ENCODE results near the gene ITGA8.

The ITGA8 gene

DNA sequence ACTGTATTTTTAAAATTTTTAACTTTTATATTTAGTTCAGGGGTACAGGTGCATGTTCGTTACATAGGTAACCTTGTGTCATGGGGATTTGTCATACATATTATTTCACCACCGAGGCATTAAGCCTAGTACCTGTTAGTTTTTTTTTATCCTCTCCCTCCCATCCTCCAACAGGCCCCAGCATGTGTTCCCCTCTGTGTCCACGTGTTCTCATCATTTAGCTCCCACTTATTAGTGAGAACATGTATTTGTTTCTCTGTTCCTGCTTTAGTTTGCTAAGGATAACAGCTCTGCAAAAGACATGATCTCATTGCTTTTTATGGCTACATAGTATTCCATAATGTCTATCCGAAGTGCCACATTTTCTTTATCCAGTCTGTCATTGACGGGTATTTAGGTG lies 22.4 kb upstream of the ITGA8 start:
- H3K27ac Mint-ChIP-seq, result no peak overlapping the region
- H3K9me3 Mint-ChIP-seq, result peaks cover 4% of the 10 kb centered on the region
- H3K4me3 Mint-ChIP-seq, result no peak overlapping the region
- no peaks in the 10 kb centered on the region for H3K4me1 Mint-ChIP-seq
- no peak for ATAC-seq
- H3K36me3 Mint-ChIP-seq, result no peaks in the 10 kb centered on the region
- peaks cover 27% of the 10 kb centered on the region for H3K27me3 Mint-ChIP-seq

DNA sequence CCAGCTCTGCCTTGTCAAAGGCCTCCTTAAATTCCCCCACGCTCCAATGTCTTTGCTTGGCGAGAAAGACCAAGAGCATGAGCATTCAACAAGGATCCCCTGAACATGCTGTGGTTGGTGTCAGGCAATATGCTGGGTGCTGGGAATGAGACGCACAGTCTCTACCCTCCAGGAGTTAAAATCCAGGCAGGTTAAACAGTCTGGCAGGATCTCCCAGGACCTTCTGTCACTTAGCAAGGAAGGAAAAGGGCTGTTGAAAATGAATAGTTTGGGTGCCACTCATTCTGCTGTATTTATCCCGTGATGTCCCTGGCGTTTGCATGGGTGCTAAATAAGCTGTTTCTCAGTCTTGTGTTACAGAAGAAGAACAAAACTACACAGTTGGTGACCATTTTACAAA lies 21.9 kb upstream of the ITGA8 start:
- Mint-ChIP-seq H3K36me3 (no peaks in the 10 kb centered on the region), H3K27me3 (peaks cover 23% of the 10 kb centered on the region), H3K4me3 (no peak overlapping the region), H3K4me1 (no peaks in the 10 kb centered on the region), H3K9me3 (peaks cover 4% of the 10 kb centered on the region), H3K27ac (no peak overlapping the region)
- ATAC-seq, result no peak

DNA sequence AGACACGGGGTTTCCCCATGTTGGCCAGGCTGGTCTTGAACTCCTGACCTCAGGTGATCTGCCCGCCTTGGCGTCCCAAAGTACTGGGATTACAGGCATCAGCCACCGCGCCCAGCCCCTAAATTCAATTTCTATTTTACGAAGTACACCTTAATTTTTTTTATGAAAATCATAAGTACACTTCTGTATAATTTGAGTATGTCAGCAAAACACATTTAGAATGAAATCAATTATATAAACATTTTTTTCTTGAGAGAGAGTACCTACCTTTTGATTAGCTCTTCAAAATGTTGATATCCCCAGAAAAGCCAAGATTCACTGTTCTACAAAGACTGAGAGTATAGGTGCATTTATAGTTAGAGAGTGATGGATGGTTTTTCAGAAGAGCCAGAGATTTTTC lies 20.5 kb upstream of the ITGA8 start:
- Mint-ChIP-seq H3K27ac (no peak overlapping the region), H3K4me1 (no peaks in the 10 kb centered on the region), H3K4me3 (no peak overlapping the region), H3K27me3 (peaks cover 26% of the 10 kb centered on the region), H3K36me3 (no peaks in the 10 kb centered on the region), H3K9me3 (peaks cover 4% of the 10 kb centered on the region)
- no peak for ATAC-seq

DNA sequence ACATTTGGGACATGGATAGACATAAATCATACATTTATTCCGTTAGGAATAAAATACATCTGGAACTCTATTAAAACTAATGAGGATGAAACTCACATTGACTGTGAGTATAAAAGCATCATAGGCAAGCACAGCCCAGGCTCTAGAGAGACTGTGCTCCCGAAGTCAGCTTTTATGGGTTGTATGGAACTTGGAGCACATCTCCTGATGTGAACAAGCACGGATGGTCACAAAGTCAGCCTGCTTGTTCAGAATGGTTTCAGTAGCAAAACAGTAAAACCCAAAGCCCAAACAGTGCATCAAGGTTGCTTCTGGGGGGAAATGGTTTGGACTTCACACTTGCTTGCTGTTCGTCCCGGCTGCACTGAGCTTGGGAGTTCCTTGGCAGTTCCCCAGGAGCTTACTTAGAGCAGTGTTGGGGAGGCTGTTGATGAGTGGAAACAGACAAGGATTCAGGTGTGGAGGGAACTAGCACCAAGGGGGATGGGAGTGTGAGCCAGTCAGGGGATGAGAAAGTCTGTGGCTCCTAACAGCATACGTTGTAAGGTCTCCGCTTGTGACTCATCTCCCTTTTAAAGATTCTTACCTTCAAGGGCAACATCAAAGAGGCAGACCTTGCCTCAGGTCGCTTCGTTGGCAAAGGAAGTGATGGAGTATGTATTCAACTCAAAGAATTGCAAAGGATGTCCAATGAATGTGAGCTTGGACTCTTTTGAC lies 19.7 kb upstream of the ITGA8 start:
- no peak overlapping the region for H3K4me3 Mint-ChIP-seq
- H3K4me1 Mint-ChIP-seq, result no peaks in the 10 kb centered on the region
- no peak overlapping the region for H3K27ac Mint-ChIP-seq
- peaks cover 4% of the 10 kb centered on the region for H3K9me3 Mint-ChIP-seq
- peaks cover 26% of the 10 kb centered on the region for H3K27me3 Mint-ChIP-seq
- no peaks in the 10 kb centered on the region for H3K36me3 Mint-ChIP-seq
- ATAC-seq, result no peak

DNA sequence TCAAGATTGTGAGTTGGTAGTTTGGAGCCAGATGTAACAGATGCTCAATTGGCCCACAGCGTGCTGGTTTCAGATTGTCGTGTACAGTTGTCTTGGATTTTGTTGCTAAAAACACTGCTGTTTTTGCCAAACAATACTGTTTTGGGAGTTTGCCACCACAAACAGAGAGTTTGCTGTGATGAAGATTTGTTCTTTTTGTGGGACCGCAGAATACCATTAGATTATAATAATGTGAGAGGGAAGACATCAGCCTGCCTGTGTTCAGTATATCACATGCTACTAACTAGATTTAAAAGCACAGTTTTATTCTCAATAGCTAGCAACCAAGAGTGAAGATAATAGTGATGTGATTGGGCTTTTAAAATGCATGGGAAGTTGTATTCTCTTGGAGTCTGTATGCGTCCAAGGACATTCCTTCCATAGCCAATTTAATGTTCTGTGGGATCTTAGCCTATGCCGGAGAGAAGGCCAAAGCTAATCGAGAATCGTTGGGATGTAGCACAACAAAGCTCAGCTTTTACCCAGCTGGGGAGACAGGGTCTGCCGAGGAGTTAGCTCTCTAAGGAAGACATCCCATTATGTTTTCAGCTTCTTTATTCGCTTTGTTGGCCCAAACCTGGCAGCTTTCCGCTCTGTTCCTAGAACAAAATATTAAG lies 18.7 kb upstream of the ITGA8 start:
- H3K9me3 Mint-ChIP-seq, result no peaks in the 10 kb centered on the region
- no peak for ATAC-seq

DNA sequence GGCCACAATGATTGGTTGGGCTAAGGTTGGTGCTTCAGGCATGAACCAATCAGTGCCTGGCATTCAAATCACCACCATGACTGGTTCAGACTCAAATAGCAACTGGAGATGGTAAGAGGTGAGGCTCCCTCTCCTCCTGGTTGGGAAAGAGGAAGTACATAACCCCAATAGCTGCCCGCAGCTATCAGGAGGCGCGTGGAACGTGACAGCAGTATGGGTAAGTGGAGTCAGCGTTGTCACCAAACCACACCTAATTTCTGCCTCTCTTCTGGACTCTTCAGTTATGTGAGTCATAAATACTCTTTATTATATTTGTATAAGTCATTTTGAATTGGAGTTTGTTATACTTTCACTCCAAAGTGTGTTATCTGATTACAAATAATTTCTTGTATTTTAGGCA lies 17.9 kb upstream of the ITGA8 start:
- Mint-ChIP-seq H3K36me3 (no peaks in the 10 kb centered on the region), H3K27ac (no peak overlapping the region), H3K27me3 (peaks cover 17% of the 10 kb centered on the region), H3K4me1 (no peaks in the 10 kb centered on the region), H3K9me3 (no peaks in the 10 kb centered on the region), H3K4me3 (no peak overlapping the region)
- no peak for ATAC-seq

More for the DNA sequence above, 18.7 kb upstream of the ITGA8 start:
- H3K27me3 Mint-ChIP-seq, result peaks cover 19% of the 10 kb centered on the region
- no peaks in the 10 kb centered on the region for H3K36me3 Mint-ChIP-seq
- H3K4me3 Mint-ChIP-seq, result no peak overlapping the region
- H3K4me1 Mint-ChIP-seq, result no peaks in the 10 kb centered on the region
- no peak overlapping the region for H3K27ac Mint-ChIP-seq

DNA sequence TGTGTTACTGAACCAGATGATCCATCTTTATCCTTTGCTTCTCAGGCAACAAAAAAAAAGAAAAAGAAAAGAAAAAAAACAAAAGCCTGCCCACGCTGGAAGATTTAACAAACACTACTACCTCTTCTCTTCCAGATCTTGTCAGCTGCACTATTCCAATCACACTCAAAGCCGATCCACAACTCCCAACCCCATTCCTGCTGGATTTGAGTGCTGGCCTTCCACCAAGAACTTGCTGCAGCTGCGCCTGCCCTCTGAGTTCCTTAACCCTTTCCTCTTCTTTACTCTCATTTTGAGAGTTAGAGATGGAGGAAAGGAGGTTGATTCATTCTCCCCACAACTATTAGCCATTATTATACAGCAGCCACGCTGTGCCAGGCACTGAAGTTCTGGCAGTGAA lies 16.0 kb upstream of the ITGA8 start:
- Mint-ChIP-seq H3K4me1 (no peaks in the 10 kb centered on the region), H3K27me3 (peaks cover 17% of the 10 kb centered on the region), H3K36me3 (no peaks in the 10 kb centered on the region), H3K4me3 (no peak overlapping the region), H3K9me3 (peaks cover 4% of the 10 kb centered on the region), H3K27ac (no peak overlapping the region)
- no peak for ATAC-seq

DNA sequence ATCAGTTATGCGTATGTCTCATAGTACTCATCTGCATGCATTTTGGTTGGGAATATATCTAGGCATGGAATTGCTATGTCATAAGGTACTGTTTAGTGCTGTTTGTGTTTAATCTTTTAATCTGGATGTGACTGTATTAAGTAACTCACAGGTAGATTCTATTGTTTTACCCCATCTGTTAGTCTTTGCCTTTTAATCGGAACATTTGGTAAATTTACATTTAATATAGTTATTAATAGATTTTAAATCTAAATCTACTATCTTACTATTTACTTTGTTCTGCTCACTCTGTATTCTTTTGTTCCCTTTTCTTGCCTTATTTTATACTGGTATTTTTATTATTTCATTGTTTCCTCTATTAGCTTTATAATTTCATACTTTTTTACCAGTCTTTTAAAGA lies 10.6 kb upstream of the ITGA8 start:
- Mint-ChIP-seq H3K27ac (no peak overlapping the region), H3K4me3 (no peak overlapping the region), H3K36me3 (no peaks in the 10 kb centered on the region), H3K4me1 (no peaks in the 10 kb centered on the region), H3K27me3 (no peaks in the 10 kb centered on the region), H3K9me3 (peaks cover 11% of the 10 kb centered on the region)
- no peak for ATAC-seq

DNA sequence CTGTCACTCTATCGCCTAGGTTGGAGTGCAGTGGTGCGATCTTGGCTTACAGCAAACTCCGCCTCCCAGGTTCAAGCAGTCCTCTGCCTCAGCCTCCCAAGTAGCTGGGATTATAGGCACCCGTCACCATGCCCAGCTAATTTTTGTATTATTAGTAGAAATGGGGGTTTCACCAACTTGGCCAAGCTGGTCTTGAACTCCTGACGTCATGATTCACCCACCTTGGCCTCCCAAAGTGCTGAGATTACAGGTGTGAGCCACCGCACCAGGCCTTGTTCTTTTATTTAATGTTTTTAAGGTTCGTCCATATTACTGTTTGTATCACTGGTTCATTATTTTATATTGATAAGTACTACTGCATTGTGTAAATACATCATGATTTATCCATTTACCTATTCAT lies 10.2 kb upstream of the ITGA8 start:
- Mint-ChIP-seq H3K36me3 (no peaks in the 10 kb centered on the region), H3K27me3 (no peaks in the 10 kb centered on the region), H3K9me3 (peaks cover 11% of the 10 kb centered on the region), H3K4me3 (no peak overlapping the region), H3K27ac (no peak overlapping the region), H3K4me1 (no peaks in the 10 kb centered on the region)
- ATAC-seq, result no peak

DNA sequence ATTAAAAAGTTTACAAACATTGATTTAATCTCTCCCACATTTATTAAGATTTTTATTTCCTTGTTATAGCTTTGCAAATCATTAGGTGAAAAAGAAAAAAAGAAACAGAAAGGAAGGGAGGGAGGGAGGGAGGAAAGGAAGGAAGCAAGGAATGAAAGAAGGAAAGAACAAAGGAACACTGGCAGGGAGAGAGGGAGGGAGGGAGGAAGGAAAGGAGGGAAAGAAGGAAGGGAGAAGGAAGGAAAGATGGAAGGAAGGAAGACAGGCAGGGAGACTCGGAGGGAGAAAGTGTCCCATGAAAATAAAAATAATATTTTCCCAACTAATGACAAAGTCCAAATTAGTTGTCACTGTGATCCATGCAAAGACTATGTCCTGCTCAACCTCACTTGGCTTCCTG lies 6.3 kb upstream of the ITGA8 start:
- H3K4me3 Mint-ChIP-seq, result no peak overlapping the region
- H3K36me3 Mint-ChIP-seq, result no peaks in the 10 kb centered on the region
- ATAC-seq, result no peak
- H3K27me3 Mint-ChIP-seq, result peaks cover 13% of the 10 kb centered on the region
- no peaks in the 10 kb centered on the region for H3K4me1 Mint-ChIP-seq
- peaks cover 10% of the 10 kb centered on the region for H3K9me3 Mint-ChIP-seq
- no peak overlapping the region for H3K27ac Mint-ChIP-seq

DNA sequence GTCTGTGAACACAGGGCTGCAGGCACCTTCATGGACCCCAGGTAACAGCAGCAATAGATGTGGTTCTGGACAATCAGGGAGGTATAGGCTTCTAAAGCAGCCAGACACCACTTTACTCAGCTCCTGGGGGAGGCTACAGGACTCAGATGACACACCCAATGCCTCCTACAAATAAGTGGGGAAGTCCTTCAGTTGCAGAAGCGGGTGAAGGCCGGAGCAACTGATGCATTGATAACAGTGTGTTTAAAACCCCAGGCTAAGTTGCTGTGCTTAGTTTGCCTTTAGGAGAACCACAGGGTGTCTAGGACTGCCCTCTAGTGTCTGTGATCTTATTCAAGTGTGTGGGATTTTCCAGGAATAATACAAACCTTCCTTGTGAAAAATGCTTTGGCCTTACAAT lies 5.9 kb upstream of the ITGA8 start:
- H3K27me3 Mint-ChIP-seq, result peaks cover 17% of the 10 kb centered on the region
- H3K27ac Mint-ChIP-seq, result no peak overlapping the region
- peaks cover 6% of the 10 kb centered on the region for H3K9me3 Mint-ChIP-seq
- ATAC-seq, result peak; percentile 24
- no peak overlapping the region for H3K4me3 Mint-ChIP-seq
- H3K4me1 Mint-ChIP-seq, result no peaks in the 10 kb centered on the region
- no peaks in the 10 kb centered on the region for H3K36me3 Mint-ChIP-seq

DNA sequence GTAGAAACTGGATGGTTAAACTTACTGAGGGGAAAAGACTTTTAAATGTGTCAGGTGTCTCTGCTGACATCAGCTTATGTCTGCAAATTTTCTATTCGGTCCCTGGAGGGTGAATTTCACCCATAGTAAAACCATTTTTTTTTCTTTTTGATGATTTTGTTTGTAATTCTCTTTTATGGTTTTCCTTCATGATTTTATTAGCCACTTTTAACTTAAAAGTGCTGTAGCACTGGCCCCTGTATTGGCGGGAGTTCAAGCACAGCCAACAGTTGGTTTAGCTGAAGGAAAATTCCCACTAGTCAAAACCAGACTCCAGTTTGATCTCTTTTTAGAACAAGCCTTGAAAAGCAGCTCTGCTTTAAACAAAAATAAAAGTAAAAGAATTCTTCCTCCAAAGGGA lies 5.0 kb upstream of the ITGA8 start:
- Mint-ChIP-seq H3K4me3 (no peak overlapping the region), H3K27ac (no peak overlapping the region), H3K4me1 (no peaks in the 10 kb centered on the region), H3K36me3 (no peaks in the 10 kb centered on the region), H3K9me3 (peaks cover 6% of the 10 kb centered on the region), H3K27me3 (peaks cover 25% of the 10 kb centered on the region)
- no peak for ATAC-seq

DNA sequence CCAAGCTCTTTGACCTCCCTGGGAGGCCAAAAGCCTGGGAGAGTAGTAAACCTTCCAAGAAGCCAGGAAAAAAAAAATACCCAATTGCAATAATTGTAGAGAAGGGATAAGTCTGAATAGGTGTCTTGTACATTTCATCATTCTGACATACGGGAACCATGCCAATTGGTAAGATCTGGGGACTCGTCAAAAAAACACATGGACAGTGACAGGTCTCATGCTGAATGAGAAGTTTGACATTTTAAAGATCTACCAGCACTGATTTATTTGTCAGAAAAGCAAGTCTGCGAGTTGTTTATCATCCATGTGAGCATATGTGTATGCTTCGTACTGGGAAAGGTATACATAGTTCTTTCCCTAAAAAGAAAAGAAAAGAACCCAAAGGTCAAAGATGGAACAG lies 4.1 kb upstream of the ITGA8 start:
- no peak overlapping the region for H3K27ac Mint-ChIP-seq
- peaks cover 3% of the 10 kb centered on the region for H3K9me3 Mint-ChIP-seq
- H3K4me1 Mint-ChIP-seq, result no peaks in the 10 kb centered on the region
- H3K27me3 Mint-ChIP-seq, result peaks cover 31% of the 10 kb centered on the region
- H3K4me3 Mint-ChIP-seq, result no peak overlapping the region
- no peak for ATAC-seq
- no peaks in the 10 kb centered on the region for H3K36me3 Mint-ChIP-seq

DNA sequence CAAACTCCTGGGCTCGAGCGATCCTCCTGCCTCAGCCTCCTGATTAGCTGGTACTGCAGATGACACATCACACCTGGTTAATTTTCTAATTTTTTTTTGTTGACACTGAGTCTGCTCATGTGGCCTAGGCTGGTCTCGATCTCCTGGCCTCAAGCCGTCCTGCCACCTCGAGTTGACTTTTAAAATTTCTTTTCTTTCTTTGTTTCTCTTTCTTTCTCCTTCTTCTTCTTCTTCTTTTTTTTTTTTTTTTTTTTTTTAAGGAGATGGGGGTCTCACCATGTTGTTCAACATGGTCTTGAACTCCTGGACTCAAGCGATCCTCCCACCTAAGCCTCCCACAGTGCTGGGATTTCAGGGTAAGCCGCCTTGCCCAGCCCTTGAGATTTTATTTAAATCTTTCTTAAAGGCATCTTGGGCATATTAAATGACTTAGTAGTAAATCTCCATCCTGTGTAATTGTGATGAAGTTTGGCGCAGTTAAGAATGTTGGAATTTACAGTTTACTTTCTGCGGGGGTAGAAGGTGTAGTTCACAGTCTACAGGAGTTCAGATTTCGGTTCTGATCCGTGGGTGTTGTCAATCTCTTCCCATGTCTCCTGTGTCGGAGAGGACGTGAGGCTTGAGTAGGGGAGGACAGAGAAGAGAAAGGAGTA lies 1.0 kb upstream of the ITGA8 start:
- Mint-ChIP-seq H3K36me3 (no peaks in the 10 kb centered on the region), H3K27me3 (peaks cover 46% of the 10 kb centered on the region), H3K4me1 (no peaks in the 10 kb centered on the region), H3K9me3 (no peaks in the 10 kb centered on the region), H3K27ac (no peak overlapping the region), H3K4me3 (no peak overlapping the region)
- no peak for ATAC-seq

DNA sequence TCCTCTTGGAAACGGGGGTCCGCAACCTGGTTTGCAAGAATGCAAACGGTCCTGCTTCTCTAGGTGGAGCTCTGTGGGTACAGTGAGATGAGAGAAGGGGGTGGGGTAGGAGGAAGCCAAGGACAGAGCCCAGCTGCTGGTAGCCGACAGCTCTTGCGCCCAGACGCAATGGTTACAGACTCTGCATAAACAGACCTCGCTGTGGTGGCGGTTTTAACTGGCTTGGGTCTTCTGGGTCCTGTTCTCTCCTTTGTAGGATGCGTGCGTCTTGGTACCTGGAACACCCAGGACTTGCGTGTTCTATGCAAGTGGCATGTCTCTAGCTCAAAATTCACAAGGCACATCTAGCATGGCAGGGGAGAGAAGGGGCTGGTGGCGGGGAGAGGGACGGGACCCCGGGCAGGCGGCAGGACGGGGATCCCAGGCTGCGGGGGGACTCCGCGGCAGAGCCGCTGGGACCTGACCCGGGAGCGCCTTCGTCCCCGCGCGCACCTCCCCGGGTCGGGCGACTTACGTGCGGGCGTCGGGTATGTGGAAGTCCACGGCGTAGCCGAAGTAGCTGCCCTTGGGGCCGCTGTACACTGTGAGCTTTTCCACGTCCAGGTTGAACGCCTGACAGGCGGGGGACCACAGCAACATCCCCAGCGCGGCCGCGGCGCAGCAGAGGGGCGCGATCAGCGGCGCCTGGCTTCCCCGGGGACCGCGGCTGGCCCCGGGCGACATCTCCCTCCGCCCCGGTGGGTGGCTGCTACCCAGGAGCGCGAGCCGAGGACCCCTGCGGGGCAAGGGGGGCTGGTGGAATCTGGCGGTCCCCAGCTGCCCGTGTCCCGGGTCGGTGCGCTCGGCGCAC lies 448 bp downstream of the ITGA8 start:
- Mint-ChIP-seq H3K4me3 (no peak overlapping the region), H3K36me3 (no peaks in the 10 kb centered on the region), H3K9me3 (no peaks in the 10 kb centered on the region), H3K27ac (no peak overlapping the region), H3K27me3 (peaks cover 49% of the 10 kb centered on the region), H3K4me1 (no peaks in the 10 kb centered on the region)
- no peak for ATAC-seq

All from stimulated activated memory B cell treated with anti-CD40 and anti-IgM and Interleukin-4, amounts not matched to agents 10 μg/mL and 1 μg/mL and 100 μg/mL, for 72 hours (primary cell).